Endodermal cell (in vitro differentiated cells): ENCODE data around the gene AKR1C2. TPM values are rescaled to one million over a fixed set of nuclear protein-coding genes. Genes with fewer than 3 reads are reported as not detected.

Experiments
- DNase-seq: peaks from one replicate; pipeline ENCODE4 v3.0.0-alpha.2; 2017
- H3K27ac ChIP-seq: 2 replicates; pipeline ENCODE4 v1.5.1; 2013; ENCODE audit warnings: mild to moderate bottlenecking, low read depth, low read length, moderate library complexity
- H3K27me3 ChIP-seq: 2 replicates; pipeline ENCODE4 v1.6.1; 2013; ENCODE audit warnings: mild to moderate bottlenecking, low read length, moderate library complexity; ENCODE audit not compliant: insufficient read depth, control insufficient read depth, poor library complexity, severe bottlenecking
- H3K36me3 ChIP-seq: 2 replicates; pipeline ENCODE4 v1.7.0; 2013; ENCODE audit warnings: mild to moderate bottlenecking, low read length, moderate library complexity; ENCODE audit not compliant: control insufficient read depth, insufficient read depth
- H3K4me1 ChIP-seq: one replicate; pipeline ENCODE4 v1.7.0; 2013; ENCODE audit warnings: low read length; ENCODE audit not compliant: control insufficient read depth, insufficient read depth
- H3K4me3 ChIP-seq: 2 replicates; pipeline ENCODE4 v1.5.1; 2013; ENCODE audit warnings: mild to moderate bottlenecking, low read length, moderate library complexity
- H3K9ac ChIP-seq: 2 replicates; pipeline ENCODE4 v1.6.1; 2013; ENCODE audit warnings: mild to moderate bottlenecking, low read length, moderate library complexity; ENCODE audit not compliant: poor library complexity, severe bottlenecking; ENCODE audit errors: extremely low read depth
- H3K9me3 ChIP-seq: 2 replicates; pipeline ENCODE4 v1.6.1; 2013; ENCODE audit warnings: mild to moderate bottlenecking, low read length, moderate library complexity; ENCODE audit not compliant: control insufficient read depth
- H3K27ac Mint-ChIP-seq: 2 replicates; pipeline ENCODE4 v1.8.0; 2020; ENCODE audit warnings: mixed read lengths
- H3K27me3 Mint-ChIP-seq: 2 replicates; pipeline ENCODE4 v1.8.0; 2021; ENCODE audit warnings: mild to moderate bottlenecking, mixed read lengths; ENCODE audit not compliant: insufficient read depth
- H3K36me3 Mint-ChIP-seq: 2 replicates; pipeline ENCODE4 v1.8.0; 2020; ENCODE audit warnings: low read depth, mixed read lengths
- H3K4me1 Mint-ChIP-seq: 2 replicates; pipeline ENCODE4 v1.8.0; 2020; ENCODE audit warnings: mixed read lengths
- H3K4me3 Mint-ChIP-seq: 2 replicates; pipeline ENCODE4 v1.8.0; 2020; ENCODE audit warnings: mild to moderate bottlenecking, moderate library complexity, mixed read lengths
- H3K9me3 Mint-ChIP-seq: 2 replicates; pipeline ENCODE4 v1.8.0; 2020; ENCODE audit warnings: mild to moderate bottlenecking, mixed read lengths
- CTCF ChIP-seq: fragments of 200-600 bp; sonication (generic); conservative IDR thresholded peaks from 2 replicates; pipeline ENCODE4 v1.5.0; 2021; ENCODE audit warnings: antibody characterized with exemption, mild to moderate bottlenecking
- WGBS, 2 experiments: methylation state at CpG; one replicate each; pipeline versions ENCODE4 v1.1.5 to v1.1.7; 2013; ENCODE audit warnings: missing lambda C conversion rate in 2 of 2, mixed read lengths in 1 of 2; ENCODE audit not compliant: insufficient coverage in 1 of 2, insufficient read length in 1 of 2; 5-methylcytosine and 5-hydroxymethylcytosine counted together
- total RNA-seq, 2 donors: library from RNA; stranded (reverse); fragmentation: NEBNext Ultra II Directional in 1 of 2; extraction: Animal tissue kit (Norgen Biotek cat#: 25700) in 1 of 2; gene quantifications; 2 replicates in 1 of 2; 3 replicates in 1 of 2; pipeline ENCODE4 v1.2.1, GENCODE V29; 2021

Gene AKR1C2
- total RNA-seq, 2 donors from 2014 or later: 0.33 to 0.89 TPM

- H3K4me1 ChIP-seq: no peaks in the 10 kb centered on the region
- Mint-ChIP-seq H3K4me1 (no peaks in the 10 kb centered on the region), H3K27ac (no peak overlapping the region), H3K27me3 (no peaks in the 10 kb centered on the region), H3K4me3 (no peak overlapping the region), H3K36me3 (no peaks in the 10 kb centered on the region), H3K9me3 (peaks cover 7% of the 10 kb centered on the region)
- no peaks in the 10 kb centered on the region for H3K27me3 ChIP-seq
- TF ChIP-seq CTCF: no peak
- WGBS, 2 experiments: 95 to 97% methylated on average over 9 to 10 of the region's 10 CpGs
- no peak overlapping the region for H3K9ac ChIP-seq
- H3K27ac ChIP-seq: no peak overlapping the region
- H3K36me3 ChIP-seq: no peaks in the 10 kb centered on the region
- no peak for DNase-seq
- peaks cover 19% of the 10 kb centered on the region for H3K9me3 ChIP-seq
- no peak overlapping the region for H3K4me3 ChIP-seq
These were observed 36.5 kb upstream of the AKR1C2 start for GRCh38 chr10:5040010-5040673.

- Histone ChIP-seq H3K27ac (no peak overlapping the region), H3K4me1 (no peaks in the 10 kb centered on the region), H3K9ac (no peak overlapping the region), H3K27me3 (no peaks in the 10 kb centered on the region), H3K36me3 (no peaks in the 10 kb centered on the region), H3K9me3 (peaks cover 28% of the 10 kb centered on the region), H3K4me3 (no peak overlapping the region)
- H3K27ac Mint-ChIP-seq: no peak overlapping the region
- no peaks in the 10 kb centered on the region for H3K27me3 Mint-ChIP-seq
- peaks cover 12% of the 10 kb centered on the region for H3K9me3 Mint-ChIP-seq
- no peak overlapping the region for H3K4me3 Mint-ChIP-seq
- peaks cover 1% of the 10 kb centered on the region for H3K36me3 Mint-ChIP-seq
- TF ChIP-seq CTCF: no peak
- no peak for DNase-seq
- no peaks in the 10 kb centered on the region for H3K4me1 Mint-ChIP-seq
These were observed 35.1 kb upstream of the AKR1C2 start for GRCh38 chr10:5038733-5039132.

DNA sequence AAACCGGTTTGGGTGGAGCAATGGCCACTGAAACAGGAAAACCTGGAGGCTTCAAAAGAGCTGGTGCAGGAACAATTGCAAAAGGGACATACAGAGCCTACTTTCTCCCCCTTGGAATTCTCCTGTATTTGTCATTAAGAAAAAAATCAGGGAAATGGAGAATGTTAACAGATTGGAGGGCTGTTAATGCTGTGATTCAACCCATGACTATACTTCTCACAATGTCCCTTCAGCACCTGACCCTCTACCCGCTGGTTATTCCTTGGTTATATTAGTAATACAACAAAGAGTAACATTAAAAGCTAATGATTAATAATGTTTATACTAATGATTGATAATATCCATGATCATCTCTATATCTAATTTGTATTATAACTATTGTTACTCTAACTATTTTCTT is 34.4 kb upstream of the AKR1C2 start:
- peaks cover 16% of the 10 kb centered on the region for H3K9me3 Mint-ChIP-seq
- WGBS, 2 experiments: 82 to 100% methylated on average over 1 of the region's 2 CpGs
- DNase-seq: no peak

More for the DNA sequence above, 34.4 kb upstream of the AKR1C2 start:
- H3K9ac ChIP-seq: no peak overlapping the region
- H3K4me1 Mint-ChIP-seq: no peaks in the 10 kb centered on the region
- H3K36me3 ChIP-seq: no peaks in the 10 kb centered on the region
- no peak overlapping the region for H3K4me3 Mint-ChIP-seq
- peaks cover 28% of the 10 kb centered on the region for H3K9me3 ChIP-seq
- H3K27ac ChIP-seq: no peak overlapping the region
- H3K36me3 Mint-ChIP-seq: peaks cover 2% of the 10 kb centered on the region
- H3K27ac Mint-ChIP-seq: no peak overlapping the region
- H3K27me3 Mint-ChIP-seq: no peaks in the 10 kb centered on the region
- no peak for TF ChIP-seq CTCF
- no peaks in the 10 kb centered on the region for H3K27me3 ChIP-seq
- H3K4me3 ChIP-seq: no peak overlapping the region
- no peaks in the 10 kb centered on the region for H3K4me1 ChIP-seq
